Sigmoid colon (tissue), 7 donors: ENCODE results near the gene HNRNPC. TPM values are rescaled to one million over a fixed set of nuclear protein-coding genes. Genes with fewer than 3 reads are reported as not detected.
A peak's percentile ranks its signal among the peaks of the same experiment; 100 is the strongest.

Source experiments
- DNase-seq: peaks from one replicate; pipeline ENCODE4 v3.0.0-alpha.2; 2019
- H3K27ac ChIP-seq, 4 donors: fragments of 200-600 bp; sonication (generic); one replicate each; pipeline ENCODE4 v1.5.1; 2016 to 2019; ENCODE audit warnings: mild to moderate bottlenecking in 1 of 4
- H3K27me3 ChIP-seq, 3 donors: fragments of 200-600 bp; sonication (generic); one replicate each; pipeline ENCODE4 v1.5.1; 2019; ENCODE audit warnings: mild to moderate bottlenecking in 1 of 3
- H3K36me3 ChIP-seq, 4 donors: fragments of 200-600 bp; sonication (generic); one replicate each; pipeline ENCODE4 v1.5.1; 2016 to 2019
- H3K4me1 ChIP-seq, 4 donors: fragments of 200-600 bp; sonication (generic); one replicate each; pipeline ENCODE4 v1.5.1; 2017 to 2019
- H3K4me3 ChIP-seq, 4 donors: fragments of 200-600 bp; sonication (generic); one replicate each; pipeline ENCODE4 v1.5.1; 2017 to 2019; ENCODE audit warnings: mild to moderate bottlenecking in 2 of 4, moderate library complexity in 1 of 4
- H3K9me3 ChIP-seq, 4 donors: fragments of 200-600 bp in 3 of 4; sonication (generic) in 3 of 4; one replicate each; pipeline versions ENCODE4 v1.5.1 to v1.6.1; 2013 to 2019
- EP300 ChIP-seq, 4 donors: sonication (generic); formaldehyde crosslinking; IDR thresholded peaks; one replicate each; pipeline ENCODE4 v1.6.1; 2017; ENCODE audit warnings: antibody characterized with exemption in 4 of 4
- POLR2A ChIP-seq, 2 donors: fragments of 450-650 bp; IDR thresholded peaks; one replicate each; pipeline ENCODE4 v1.6.1; 2016; ENCODE audit warnings: antibody characterized with exemption in 2 of 2, mild to moderate bottlenecking in 2 of 2, moderate library complexity in 2 of 2
- POLR2AphosphoS5 ChIP-seq, 4 donors: sonication (generic); formaldehyde crosslinking; IDR thresholded peaks; one replicate each; pipeline ENCODE4 v1.6.1; 2017; ENCODE audit warnings: antibody characterized with exemption in 4 of 4
- WGBS, 2 donors: extraction: QIAGEN DNeasy Blood & Tissue Kit; methylation state at CpG; one replicate each; pipeline ENCODE4 v1.1.7; 2013; 5-methylcytosine and 5-hydroxymethylcytosine counted together
- intact Hi-C: fragments of 100-400 bp; cut with DNase I; formaldehyde crosslinking; loops from one replicate; pipeline ENCODE4 v1.15.1; 2023
- polyA plus RNA-seq, 3 donors: library from polyadenylated mRNA; stranded (reverse); fragments of 200-250 nt; gene quantifications; one replicate each; pipeline ENCODE4 v1.2.3, GENCODE V29; 2013
- total RNA-seq, 4 donors: library from RNA; depleted of rRNA; stranded (reverse); fragments of >200 nt; gene quantifications; one replicate each; pipeline ENCODE4 v1.1.0, GENCODE V29; 2016
- TF ChIP-seq, protein P1 (sequence below), 4 experiments: fragments of 450-650 bp in 3 of 4; fragments of 200-600 bp in 1 of 4; IDR thresholded peaks; one replicate each; pipeline ENCODE4 v1.5.1; 2016 to 2019; ENCODE audit warnings: antibody characterized with exemption in 4 of 4, mild to moderate bottlenecking in 3 of 4, moderate library complexity in 2 of 4
- donor health status: healthy with polysubstance abuse.
- donor health status: Bipolar disorder and iron deficiency.
- donor health status: healthy.

Gene HNRNPC
- total and polyA plus RNA-seq, 7 donors, result 365 to 645 (median 419) TPM

GRCh38 chr14:21264025-21264801 lies 5.0 kb downstream of the HNRNPC start:
- Histone ChIP-seq H3K27me3 (no peaks in the 10 kb centered on the region), H3K36me3 (peaks cover 0 to 64% (median 13%) of the 10 kb centered on the region in 4 donors), H3K9me3 (no peaks in the 10 kb centered on the region), H3K4me3 (no peak overlapping the region), H3K4me1 (peaks cover 0 to 87% (median 71%) of the 10 kb centered on the region in 4 donors), H3K27ac (peak overlapping the region in 3 of 4 donors; percentile 11 to 31 (median 17))
- TF ChIP-seq EP300 (IDR thresholded peaks at IDR 0.05) (no peak), POLR2A (IDR thresholded peaks at IDR 0.05) (no peak), POLR2AphosphoS5 (IDR thresholded peaks at IDR 0.05) (no peak)
- no peak for DNase-seq
- WGBS, 2 donors, result 28 to 39% methylated on average over 4 of the region's 4 CpGs
- intact Hi-C loops, result no loop called here

DNA sequence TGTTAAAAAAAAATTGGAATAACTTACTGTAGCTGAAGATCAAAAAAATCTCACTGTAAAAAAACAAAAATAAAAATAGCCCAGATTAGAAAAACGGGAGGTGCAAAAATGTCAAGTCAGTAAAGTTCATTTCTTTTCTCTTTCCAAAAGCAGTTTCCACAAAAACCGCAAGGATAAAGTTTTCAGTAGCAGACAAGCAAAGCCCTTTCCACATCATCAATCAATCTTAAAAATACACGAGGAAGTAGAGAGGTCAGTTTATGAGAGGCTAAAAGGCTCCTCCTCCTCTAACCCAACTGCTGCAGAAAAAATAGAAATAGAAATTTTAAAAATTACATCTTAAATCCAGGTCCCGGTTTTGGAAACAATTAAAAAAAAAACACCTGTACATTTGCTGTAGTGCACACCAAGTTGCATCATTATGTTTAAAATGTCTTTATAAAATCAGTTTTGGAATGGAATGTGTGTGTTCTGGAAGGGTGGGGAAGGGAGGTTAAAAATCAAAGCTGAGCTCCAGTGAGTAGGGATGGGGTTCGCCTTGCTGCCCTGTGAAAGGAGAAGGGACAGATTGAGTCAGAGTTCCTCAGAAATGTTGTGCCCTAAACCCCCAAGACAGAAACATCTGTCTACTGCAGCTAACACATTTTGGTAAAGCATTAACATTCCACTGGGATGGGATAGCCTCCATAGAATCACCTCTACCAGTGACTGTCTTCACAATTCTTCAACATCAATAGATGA lies 5.8 kb downstream of the HNRNPC start:
- Histone ChIP-seq H3K27me3 (no peaks in the 10 kb centered on the region), H3K27ac (peak overlapping the region in 3 of 4 donors; percentile 11 to 31 (median 17)), H3K4me3 (no peak overlapping the region), H3K9me3 (no peaks in the 10 kb centered on the region), H3K36me3 (peaks cover 0 to 72% (median 13%) of the 10 kb centered on the region in 4 donors), H3K4me1 (peaks cover 0 to 92% (median 76%) of the 10 kb centered on the region in 4 donors)
- DNase-seq, result no peak
- no peak for TF ChIP-seq EP300 (IDR thresholded peaks at IDR 0.05)
- no peak for TF ChIP-seq POLR2A (IDR thresholded peaks at IDR 0.05)
- TF ChIP-seq, protein P1, sequence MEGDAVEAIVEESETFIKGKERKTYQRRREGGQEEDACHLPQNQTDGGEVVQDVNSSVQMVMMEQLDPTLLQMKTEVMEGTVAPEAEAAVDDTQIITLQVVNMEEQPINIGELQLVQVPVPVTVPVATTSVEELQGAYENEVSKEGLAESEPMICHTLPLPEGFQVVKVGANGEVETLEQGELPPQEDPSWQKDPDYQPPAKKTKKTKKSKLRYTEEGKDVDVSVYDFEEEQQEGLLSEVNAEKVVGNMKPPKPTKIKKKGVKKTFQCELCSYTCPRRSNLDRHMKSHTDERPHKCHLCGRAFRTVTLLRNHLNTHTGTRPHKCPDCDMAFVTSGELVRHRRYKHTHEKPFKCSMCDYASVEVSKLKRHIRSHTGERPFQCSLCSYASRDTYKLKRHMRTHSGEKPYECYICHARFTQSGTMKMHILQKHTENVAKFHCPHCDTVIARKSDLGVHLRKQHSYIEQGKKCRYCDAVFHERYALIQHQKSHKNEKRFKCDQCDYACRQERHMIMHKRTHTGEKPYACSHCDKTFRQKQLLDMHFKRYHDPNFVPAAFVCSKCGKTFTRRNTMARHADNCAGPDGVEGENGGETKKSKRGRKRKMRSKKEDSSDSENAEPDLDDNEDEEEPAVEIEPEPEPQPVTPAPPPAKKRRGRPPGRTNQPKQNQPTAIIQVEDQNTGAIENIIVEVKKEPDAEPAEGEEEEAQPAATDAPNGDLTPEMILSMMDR (IDR thresholded peaks at IDR 0.05), result no peak
- TF ChIP-seq POLR2AphosphoS5 (IDR thresholded peaks at IDR 0.05), result no peak
- WGBS, 2 donors, result 17 to 24% methylated on average over 5 of the region's 5 CpGs
- intact Hi-C loops, result no loop called here

GRCh38 chr14:21262410-21262809 lies 6.8 kb downstream of the HNRNPC start:
- H3K27ac ChIP-seq, result peak overlapping the region in 2 of 4 donors; percentile 11 to 28
- WGBS, 2 donors, result 55 to 67% methylated on average over 3 of the region's 3 CpGs
- H3K9me3 ChIP-seq, result no peaks in the 10 kb centered on the region
- no peak for DNase-seq
- H3K4me3 ChIP-seq, result no peak overlapping the region
- H3K4me1 ChIP-seq, result peaks cover 0 to 89% (median 80%) of the 10 kb centered on the region in 4 donors
- H3K36me3 ChIP-seq, result peaks cover 0 to 79% (median 13%) of the 10 kb centered on the region in 4 donors
- H3K27me3 ChIP-seq, result no peaks in the 10 kb centered on the region
- intact Hi-C loops, result no loop called here
- no peak for TF ChIP-seq POLR2AphosphoS5 (IDR thresholded peaks at IDR 0.05)
- no peak for TF ChIP-seq EP300 (IDR thresholded peaks at IDR 0.05)
- no peak for TF ChIP-seq POLR2A (IDR thresholded peaks at IDR 0.05)
- TF ChIP-seq, protein P1 (IDR thresholded peaks at IDR 0.05), result no peak

GRCh38 chr14:21261824-21262223 lies 7.4 kb downstream of the HNRNPC start:
- Histone ChIP-seq H3K4me1 (peaks cover 0 to 89% (median 80%) of the 10 kb centered on the region in 4 donors), H3K27me3 (no peaks in the 10 kb centered on the region), H3K36me3 (peaks cover 0 to 83% (median 13%) of the 10 kb centered on the region in 4 donors), H3K27ac (no peak overlapping the region), H3K4me3 (no peak overlapping the region), H3K9me3 (no peaks in the 10 kb centered on the region)
- TF ChIP-seq POLR2AphosphoS5 (IDR thresholded peaks at IDR 0.05) (no peak), EP300 (IDR thresholded peaks at IDR 0.05) (no peak), POLR2A (IDR thresholded peaks at IDR 0.05) (no peak)
- TF ChIP-seq, protein P1 (IDR thresholded peaks at IDR 0.05), result no peak
- no peak for DNase-seq
- intact Hi-C loops, result no loop called here
- 75 to 76% methylated on average over 1 of the region's 1 CpG for WGBS, 2 donors
